Kidney epithelial cell (primary cell): Measurements from ENCODE around the gene SLC10A6. TPM values are rescaled to one million over a fixed set of nuclear protein-coding genes. Genes with fewer than 3 reads are reported as not detected.
A peak's percentile ranks its signal among the peaks of the same experiment; 100 is the strongest.

Experiments used
- DNase-seq: peaks from one replicate; pipeline ENCODE4 v3.0.0-alpha.2; 2010; ENCODE audit warnings: low read depth
- H3K27me3 ChIP-seq: 2 replicates; pipeline ENCODE4 v1.6.0; 2011; ENCODE audit warnings: low read length; ENCODE audit not compliant: control insufficient read depth, insufficient read depth
- H3K36me3 ChIP-seq: 2 replicates; pipeline ENCODE4 v1.5.1; 2011; ENCODE audit warnings: low read length; ENCODE audit not compliant: control insufficient read depth, insufficient read depth
- H3K4me3 ChIP-seq: 2 replicates; pipeline ENCODE4 v1.5.1; 2011; ENCODE audit warnings: low read depth, mild to moderate bottlenecking, control low read depth, low read length
- total RNA-seq: library from RNA; depleted of rRNA; stranded (reverse); fragments of >200 nt; gene quantifications from 2 replicates; pipeline ENCODE4 v1.2.3, GENCODE V29; 2015
- TF ChIP-seq, protein P1 (sequence below): IDR thresholded peaks from 2 replicates; pipeline ENCODE4 v1.5.1; 2011; ENCODE audit warnings: mild to moderate bottlenecking, moderate library complexity, low read length, control low read depth, inconsistent platforms; ENCODE audit not compliant: insufficient read depth, poor library complexity, severe bottlenecking

Gene SLC10A6
- total RNA-seq, 1 donor from 2014 or later, result not detected

DNA sequence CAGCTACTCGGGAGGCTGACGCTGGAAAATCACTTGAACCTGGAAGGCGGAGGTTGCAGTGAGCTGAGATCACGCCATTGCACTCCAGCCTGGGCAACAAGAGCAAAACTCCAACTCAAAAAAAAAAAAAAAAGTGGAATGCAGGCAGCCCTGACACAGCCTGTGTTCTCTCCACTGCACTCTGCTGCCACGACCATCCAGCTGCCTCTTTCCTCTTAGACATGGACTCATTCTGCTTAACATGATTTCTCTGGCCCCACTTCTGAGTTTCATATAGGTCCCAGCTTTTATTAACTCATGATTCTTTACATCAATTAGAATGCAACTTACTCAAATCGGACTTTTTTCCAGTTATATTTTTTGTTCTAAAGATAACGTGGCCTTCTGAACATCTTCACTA is 29.6 kb downstream of the SLC10A6 start:
- TF ChIP-seq, protein P1, sequence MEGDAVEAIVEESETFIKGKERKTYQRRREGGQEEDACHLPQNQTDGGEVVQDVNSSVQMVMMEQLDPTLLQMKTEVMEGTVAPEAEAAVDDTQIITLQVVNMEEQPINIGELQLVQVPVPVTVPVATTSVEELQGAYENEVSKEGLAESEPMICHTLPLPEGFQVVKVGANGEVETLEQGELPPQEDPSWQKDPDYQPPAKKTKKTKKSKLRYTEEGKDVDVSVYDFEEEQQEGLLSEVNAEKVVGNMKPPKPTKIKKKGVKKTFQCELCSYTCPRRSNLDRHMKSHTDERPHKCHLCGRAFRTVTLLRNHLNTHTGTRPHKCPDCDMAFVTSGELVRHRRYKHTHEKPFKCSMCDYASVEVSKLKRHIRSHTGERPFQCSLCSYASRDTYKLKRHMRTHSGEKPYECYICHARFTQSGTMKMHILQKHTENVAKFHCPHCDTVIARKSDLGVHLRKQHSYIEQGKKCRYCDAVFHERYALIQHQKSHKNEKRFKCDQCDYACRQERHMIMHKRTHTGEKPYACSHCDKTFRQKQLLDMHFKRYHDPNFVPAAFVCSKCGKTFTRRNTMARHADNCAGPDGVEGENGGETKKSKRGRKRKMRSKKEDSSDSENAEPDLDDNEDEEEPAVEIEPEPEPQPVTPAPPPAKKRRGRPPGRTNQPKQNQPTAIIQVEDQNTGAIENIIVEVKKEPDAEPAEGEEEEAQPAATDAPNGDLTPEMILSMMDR, result no peak
- Histone ChIP-seq H3K36me3 (peaks cover 2% of the 10 kb centered on the region), H3K27me3 (no peaks in the 10 kb centered on the region), H3K4me3 (no peak overlapping the region)
- no peak for DNase-seq

DNA sequence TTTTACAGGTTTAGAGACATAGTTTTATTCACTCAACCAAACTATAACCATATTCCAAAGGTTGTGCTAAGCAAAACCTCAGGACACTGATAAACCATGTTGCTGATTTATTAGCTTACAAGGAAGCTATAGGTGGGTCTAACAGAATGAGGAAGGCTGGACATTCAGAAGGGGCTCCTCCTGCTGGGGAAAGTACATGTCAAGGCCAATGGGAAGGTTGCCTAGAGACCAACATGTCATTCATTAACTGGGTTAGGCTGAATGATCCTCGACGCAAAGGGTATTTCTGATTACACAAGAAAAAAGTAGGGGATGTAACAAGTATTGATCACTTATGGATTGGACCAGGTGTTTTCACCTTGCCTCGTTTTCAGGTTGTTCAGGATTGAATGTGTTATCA is 30.3 kb downstream of the SLC10A6 start:
- peaks cover 2% of the 10 kb centered on the region for H3K36me3 ChIP-seq
- DNase-seq, result no peak
- TF ChIP-seq, protein P1, result peak; percentile 9

DNA sequence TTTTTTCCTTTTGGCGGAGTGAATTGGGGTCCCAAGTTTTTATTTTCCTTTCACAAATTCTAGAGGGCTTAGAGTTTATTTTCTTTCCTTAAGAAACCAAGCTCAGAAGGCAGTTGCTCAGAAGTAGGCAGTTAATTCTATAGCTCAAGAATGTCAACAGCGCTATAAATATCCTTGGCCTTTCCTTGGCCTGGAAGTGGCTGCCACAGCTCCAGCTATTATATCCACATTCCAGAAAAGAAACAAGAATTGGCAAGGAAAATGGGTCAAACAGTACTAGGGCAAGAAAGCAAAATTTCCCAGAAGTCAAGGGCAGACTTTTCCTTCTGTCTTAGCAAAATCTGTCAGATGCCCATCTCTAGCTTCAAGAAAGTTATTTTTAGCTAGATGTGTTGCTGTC is 31.0 kb downstream of the SLC10A6 start:
- DNase-seq, result no peak
- Histone ChIP-seq H3K36me3 (peaks cover 2% of the 10 kb centered on the region), H3K4me3 (no peak overlapping the region), H3K27me3 (no peaks in the 10 kb centered on the region)
- TF ChIP-seq, protein P1, result no peak

More for the DNA sequence above, 30.3 kb downstream of the SLC10A6 start:
- H3K4me3 ChIP-seq, result no peak overlapping the region
- no peaks in the 10 kb centered on the region for H3K27me3 ChIP-seq

DNA sequence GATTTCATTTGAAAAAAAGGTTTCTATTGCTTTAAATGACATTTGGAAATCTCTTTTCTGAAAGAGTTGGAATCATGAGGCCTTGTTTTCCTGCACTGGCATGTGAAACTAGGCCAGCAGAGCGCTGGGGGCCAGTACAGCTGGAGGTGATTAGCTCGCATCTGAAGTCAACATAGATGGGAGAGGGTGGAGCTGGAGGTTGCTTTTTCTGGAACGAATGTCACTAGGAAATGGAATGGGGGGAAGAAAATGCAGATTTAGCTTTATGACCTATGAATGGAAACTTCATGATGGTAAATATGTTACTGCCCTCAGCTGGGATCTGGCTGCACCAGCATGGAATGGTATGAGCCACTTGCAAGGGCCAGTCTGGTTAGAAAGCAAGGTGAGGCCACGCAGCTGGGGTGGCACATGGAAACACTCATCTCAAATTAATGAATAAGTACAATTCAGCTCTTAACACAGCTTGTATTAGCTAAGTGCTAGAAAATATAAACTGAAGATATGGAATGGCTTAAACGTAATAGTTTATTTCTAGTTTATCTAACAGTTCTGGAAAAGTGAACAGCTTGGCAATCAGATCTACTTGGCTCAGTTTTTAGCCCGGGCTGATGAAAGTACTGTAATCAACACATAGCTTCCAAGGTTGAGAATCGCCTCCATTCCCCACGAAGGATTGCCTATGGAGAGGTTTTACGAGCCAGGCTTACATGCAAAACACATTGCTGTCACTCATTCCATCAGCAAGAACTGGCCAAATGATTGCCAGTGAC is 32.5 kb downstream of the SLC10A6 start:
- H3K27me3 ChIP-seq, result no peaks in the 10 kb centered on the region
- DNase-seq, result no peak
- H3K36me3 ChIP-seq, result peaks cover 2% of the 10 kb centered on the region
- TF ChIP-seq, protein P1, result no peak
- no peak overlapping the region for H3K4me3 ChIP-seq

DNA sequence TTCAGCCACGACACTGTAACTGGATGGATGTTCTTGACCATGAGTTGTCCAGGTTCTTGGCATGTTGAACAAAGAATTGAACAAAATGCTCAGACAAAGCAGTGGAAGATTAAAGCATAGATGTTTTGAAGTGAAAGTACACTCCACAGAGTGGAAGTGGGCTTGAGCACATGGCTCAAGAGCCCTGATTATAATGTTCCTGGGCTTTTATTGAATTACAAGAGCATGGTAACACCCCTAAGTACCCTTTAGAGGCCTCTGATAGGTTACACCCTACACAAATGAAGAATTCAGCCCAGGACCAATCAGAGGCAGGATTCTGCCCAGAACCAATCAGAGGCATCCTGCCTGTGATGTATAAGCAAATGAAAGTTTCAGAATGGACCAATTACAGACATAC is 33.5 kb downstream of the SLC10A6 start:
- Histone ChIP-seq H3K4me3 (no peak overlapping the region), H3K36me3 (peaks cover 2% of the 10 kb centered on the region), H3K27me3 (no peaks in the 10 kb centered on the region)
- TF ChIP-seq, protein P1, result no peak
- no peak for DNase-seq

DNA sequence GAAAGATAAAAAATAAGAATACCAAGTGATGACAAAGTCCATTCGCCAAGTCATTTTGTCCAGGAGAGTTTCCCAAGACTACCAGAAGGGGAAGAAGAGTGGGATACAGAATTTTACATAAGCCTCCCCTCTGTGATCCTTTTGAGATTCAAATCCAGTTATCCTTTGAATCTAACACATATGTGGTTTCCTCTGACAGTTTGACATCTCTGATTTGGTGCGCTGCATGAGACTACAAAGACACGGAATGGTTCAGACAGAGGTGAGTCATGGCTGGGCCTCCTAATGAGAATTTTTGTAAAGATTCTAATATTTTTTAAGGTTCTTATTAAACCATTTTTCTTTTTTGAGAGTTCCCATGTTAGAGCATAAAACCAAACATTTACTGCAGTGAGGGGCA is 38.3 kb downstream of the SLC10A6 start:
- no peak overlapping the region for H3K4me3 ChIP-seq
- H3K36me3 ChIP-seq, result peaks cover 2% of the 10 kb centered on the region
- TF ChIP-seq, protein P1, result no peak
- no peaks in the 10 kb centered on the region for H3K27me3 ChIP-seq
- no peak for DNase-seq
